HFFc6 (cell line): ENCODE measurements around the gene MRPS15. TPM values are rescaled to one million over a fixed set of nuclear protein-coding genes. Genes with fewer than 3 reads are reported as not detected.
"Not testable (repeated sequence)": the region's sequence is repeated elsewhere in the genome, so short reads cannot be mapped to it uniquely, and the experiment has no call there.

ENCODE experiments used
- DNase-seq: peaks from one replicate; pipeline ENCODE4 v3.0.0-alpha.2; 2018
- H3K27ac Mint-ChIP-seq: 2 replicates; pipeline ENCODE4 v1.8.0; 2020; ENCODE audit warnings: mild to moderate bottlenecking, mixed read lengths
- H3K27me3 Mint-ChIP-seq: 2 replicates; pipeline ENCODE4 v1.8.0; 2021; ENCODE audit warnings: mild to moderate bottlenecking, moderate library complexity, mixed read lengths; ENCODE audit not compliant: insufficient read depth
- H3K36me3 Mint-ChIP-seq: 2 replicates; pipeline ENCODE4 v1.8.0; 2021; ENCODE audit warnings: low read depth, mixed read lengths
- H3K4me1 Mint-ChIP-seq: 2 replicates; pipeline ENCODE4 v1.8.0; 2020; ENCODE audit warnings: low read depth, mixed read lengths
- H3K4me3 Mint-ChIP-seq: 2 replicates; pipeline ENCODE4 v1.8.0; 2020; ENCODE audit warnings: mild to moderate bottlenecking, moderate library complexity, mixed read lengths
- H3K9me3 Mint-ChIP-seq: 2 replicates; pipeline ENCODE4 v1.8.0; 2020; ENCODE audit warnings: mild to moderate bottlenecking, mixed read lengths
- CTCF ChIP-seq: fragments of 200-600 bp; sonication (generic); IDR thresholded peaks from 2 replicates; pipeline ENCODE4 v1.5.0; 2021; ENCODE audit warnings: antibody characterized with exemption, mild to moderate bottlenecking
- long read RNA-seq: library from polyadenylated mRNA; unstranded; transcript quantifications from one replicate; pipeline ENCODE4 v2.0.0, GENCODE V29; 2019
- total RNA-seq, 6 experiments: library from RNA; stranded (reverse); fragmentation: NEBNext Ultra II Directional; extraction: Animal tissue kit (Norgen Biotek cat#: 25700); gene quantifications; 2 replicates in 1 of 6; 3 replicates in 5 of 6; pipeline ENCODE4 v1.2.3, GENCODE V29; 2021

MRPS15 gene
- 10 to 100 TPM; 74.1 to 96.1 (median 88.4) TPM for total RNA-seq
- long read RNA-seq, transcript MRPS15-201 (8 exons, 1,006 nt): major isoform, 91 of 96 reads
- long read RNA-seq, partial matches to known transcripts: 2 of 96 reads
- long read RNA-seq, other reads (novel, unspliced or antisense): 2 of 96 reads

DNA sequence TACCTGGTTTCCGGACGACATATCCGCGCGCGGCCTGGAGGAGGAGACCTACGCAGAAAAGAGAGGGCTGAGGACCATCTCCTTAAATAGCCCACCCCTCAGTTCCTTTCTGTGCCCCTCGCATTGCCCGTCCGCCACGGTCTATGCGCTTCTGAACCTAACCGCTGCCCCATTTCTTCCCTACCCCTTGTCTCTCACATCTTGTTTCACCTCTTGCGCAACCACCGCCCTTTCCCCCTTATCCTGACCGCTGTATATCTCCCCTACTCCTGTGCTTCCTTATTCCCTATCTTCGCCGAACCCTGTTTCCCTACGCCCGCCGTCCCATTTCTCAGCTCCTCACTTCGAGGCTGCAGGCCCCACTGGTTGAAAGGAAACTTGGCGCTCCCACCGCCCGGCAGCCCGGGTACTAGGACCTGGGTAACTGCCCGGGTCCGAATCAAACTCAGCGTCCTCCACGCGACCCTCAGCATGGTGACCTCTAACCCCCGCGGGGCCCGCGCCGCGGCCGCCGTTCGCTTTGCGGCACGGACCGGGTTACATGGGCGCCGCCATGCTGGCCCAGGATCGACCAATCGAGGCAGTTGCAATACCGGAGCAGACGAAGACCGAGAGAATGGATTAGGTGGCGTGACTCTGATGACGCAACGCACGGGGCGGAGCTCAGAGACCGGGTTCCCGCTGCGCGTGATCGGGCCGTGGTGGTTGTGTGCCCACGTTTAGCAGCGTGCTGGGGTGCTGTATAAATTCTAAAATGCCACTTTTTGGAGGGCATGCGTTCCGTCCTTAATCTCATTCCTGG lies at the start of gene MRPS15:
TSS of gene MRPS15 (minus strand) at position 582 of the 802 bp plus-strand sequence. CDS start at position 473, 109 bp downstream.
- no peaks in the 10 kb centered on the region for H3K9me3 Mint-ChIP-seq
- DNase-seq: peak; percentile 93
- H3K27me3 Mint-ChIP-seq: peaks cover 5% of the 10 kb centered on the region
- H3K27ac Mint-ChIP-seq: peak within 1 kb of the TSS; percentile 95
- peak within 1 kb of the TSS; percentile 94 for H3K4me3 Mint-ChIP-seq
- TF ChIP-seq CTCF: no peak
- peaks cover 17% of the 10 kb centered on the region; the same call in 1 of the 2 replicates for H3K36me3 Mint-ChIP-seq
- peaks cover 30% of the 10 kb centered on the region for H3K4me1 Mint-ChIP-seq

DNA sequence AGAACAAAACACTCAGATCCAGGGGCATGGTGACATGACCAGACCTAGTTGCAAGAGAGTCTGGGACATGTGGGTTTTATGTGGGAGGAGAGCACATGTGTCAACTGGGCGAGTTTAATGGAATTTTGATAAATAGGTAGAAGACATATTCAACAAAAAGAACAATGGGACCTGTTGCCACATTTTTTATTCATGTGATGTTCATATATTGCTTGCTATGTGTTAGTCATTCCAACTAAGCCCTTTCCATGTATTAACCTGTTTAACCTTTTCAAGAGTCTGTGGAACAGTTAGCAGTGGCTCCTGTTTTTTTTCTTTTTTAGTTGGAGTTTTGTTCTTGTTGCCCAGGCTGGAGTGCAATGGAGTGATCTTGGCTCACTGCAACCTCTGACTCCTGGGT lies 48.7 kb upstream of the MRPS15 start:
- Mint-ChIP-seq H3K4me3 (no peak overlapping the region), H3K27ac (no peak overlapping the region), H3K27me3 (peaks cover 31% of the 10 kb centered on the region), H3K9me3 (no peaks in the 10 kb centered on the region), H3K4me1 (peaks cover 14% of the 10 kb centered on the region), H3K36me3 (no peaks in the 10 kb centered on the region)
- DNase-seq: no peak
- TF ChIP-seq CTCF: no peak

GRCh38 chr1:36511804-36512798 lies 47.9 kb upstream of the MRPS15 start:
- no peaks in the 10 kb centered on the region for H3K36me3 Mint-ChIP-seq
- DNase-seq: peak; percentile 42
- H3K9me3 Mint-ChIP-seq: no peaks in the 10 kb centered on the region
- peaks cover 11% of the 10 kb centered on the region for H3K4me1 Mint-ChIP-seq
- no peak overlapping the region for H3K4me3 Mint-ChIP-seq
- H3K27me3 Mint-ChIP-seq: peaks cover 30% of the 10 kb centered on the region
- TF ChIP-seq CTCF: no peak
- H3K27ac Mint-ChIP-seq: peak overlapping the region; percentile 47

GRCh38 chr1:36511220-36511619 lies 47.0 kb upstream of the MRPS15 start:
- H3K27me3 Mint-ChIP-seq: peaks cover 34% of the 10 kb centered on the region
- H3K36me3 Mint-ChIP-seq, H3K27ac Mint-ChIP-seq, H3K4me1 Mint-ChIP-seq, DNase-seq, H3K9me3 Mint-ChIP-seq, H3K4me3 Mint-ChIP-seq: not testable (repeated sequence)

- H3K4me3 Mint-ChIP-seq: no peak overlapping the region
- peaks cover 8% of the 10 kb centered on the region for H3K4me1 Mint-ChIP-seq
- H3K36me3 Mint-ChIP-seq: no peaks in the 10 kb centered on the region
- no peak for TF ChIP-seq CTCF
- H3K27me3 Mint-ChIP-seq: peaks cover 36% of the 10 kb centered on the region
- H3K27ac Mint-ChIP-seq: no peak overlapping the region
- H3K9me3 Mint-ChIP-seq: no peaks in the 10 kb centered on the region
- DNase-seq: no peak
Measured at GRCh38 chr1:36510418-36510817, 46.2 kb upstream of the MRPS15 start.
